Putamen (tissue), 1 donor: ENCODE results near the gene THAP11.
"Not testable (repeated sequence)": the region's sequence is repeated elsewhere in the genome, so short reads cannot be mapped to it uniquely, and the experiment has no call there.

Experiments used
- DNase-seq: peaks from one replicate; pipeline ENCODE4 v3.0.0-alpha.2; 2016; ENCODE audit warnings: low spot score

The THAP11 gene

DNA sequence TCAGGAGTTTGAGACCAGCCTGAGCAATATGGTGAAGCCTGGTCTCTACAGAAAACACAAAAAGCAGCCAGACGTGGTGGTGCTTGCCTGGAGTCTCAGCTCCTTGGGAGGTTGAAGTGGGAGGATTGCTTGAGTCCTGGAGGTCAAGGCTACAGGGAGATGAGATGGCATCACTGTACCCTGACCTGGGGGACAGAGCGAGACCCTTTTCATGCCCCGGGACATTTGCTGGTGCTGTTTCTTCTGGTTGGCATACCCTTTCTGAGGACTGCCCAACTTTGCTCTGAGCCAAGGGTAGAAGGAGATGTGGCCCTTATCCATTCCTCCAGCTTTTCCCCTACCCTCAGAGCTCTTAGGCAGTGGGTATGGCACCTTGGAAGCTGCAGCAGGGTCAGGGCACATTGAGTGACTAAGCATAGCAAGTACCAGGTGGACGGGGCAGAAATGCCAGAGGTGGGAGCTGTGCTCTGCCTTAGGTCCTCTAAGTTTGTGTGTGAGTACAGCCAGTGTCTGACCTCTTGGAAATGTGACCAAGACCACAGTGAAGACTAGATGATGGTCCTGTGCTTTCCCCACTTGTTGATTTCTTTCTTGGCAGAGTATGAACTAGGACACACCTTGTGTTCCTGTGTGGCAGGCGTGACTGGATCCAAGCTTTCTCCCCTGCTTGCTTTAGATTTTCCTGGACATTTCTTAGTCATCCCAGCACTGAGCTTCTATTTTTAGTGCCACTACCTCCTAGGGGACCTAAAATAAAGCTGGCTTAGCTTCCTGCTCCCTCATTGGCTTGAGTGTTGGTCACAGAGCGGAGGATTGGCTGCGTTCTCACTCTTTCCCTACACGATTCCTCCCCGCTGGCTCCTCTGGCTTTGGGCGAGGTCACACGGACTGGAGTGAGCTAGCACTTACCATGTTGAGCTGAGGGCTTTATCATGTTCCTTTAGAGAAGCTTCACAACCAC is 20.8 kb downstream of the THAP11 start:
- no peak for DNase-seq

DNA sequence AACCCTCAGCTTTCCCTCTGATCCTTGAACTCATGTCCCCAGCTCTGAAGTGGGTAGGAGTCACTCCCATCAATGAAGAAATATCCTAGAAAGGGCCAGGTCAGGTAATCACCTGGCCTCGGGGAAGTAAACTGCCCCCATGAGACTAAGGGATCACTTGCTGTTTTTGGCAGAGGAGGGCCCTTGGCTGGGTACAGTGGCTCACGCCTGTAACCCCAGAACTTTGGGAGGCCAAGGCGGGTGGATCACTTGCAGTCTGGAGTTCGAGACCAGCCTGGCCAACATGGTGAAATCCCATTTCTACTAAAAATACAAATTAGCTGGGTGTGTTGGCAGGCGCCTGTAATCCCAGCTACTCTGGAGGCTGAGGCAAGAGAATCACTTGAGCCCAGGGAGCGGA is 21.9 kb downstream of the THAP11 start:
- not testable (repeated sequence) for DNase-seq

DNA sequence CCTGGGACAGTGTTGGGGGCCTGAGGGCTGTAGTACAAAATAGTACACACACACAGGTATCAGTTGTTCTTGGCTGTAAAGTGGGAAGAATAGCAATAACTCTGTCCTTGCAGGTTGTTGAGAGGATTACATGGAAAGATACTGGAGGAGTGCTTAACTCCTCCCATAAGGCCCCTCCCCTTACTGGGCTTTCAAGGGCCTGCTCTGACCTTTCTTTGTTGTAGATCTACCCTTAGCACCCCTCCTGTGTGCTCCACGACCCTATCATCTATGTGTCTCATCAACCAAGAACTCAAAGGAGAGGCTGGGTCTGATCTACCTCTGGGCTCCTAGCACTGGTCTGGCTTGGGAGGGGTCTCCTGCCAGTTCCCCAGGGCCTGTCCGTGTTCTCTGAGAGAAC is 22.5 kb downstream of the THAP11 start:
- DNase-seq, result no peak

DNA sequence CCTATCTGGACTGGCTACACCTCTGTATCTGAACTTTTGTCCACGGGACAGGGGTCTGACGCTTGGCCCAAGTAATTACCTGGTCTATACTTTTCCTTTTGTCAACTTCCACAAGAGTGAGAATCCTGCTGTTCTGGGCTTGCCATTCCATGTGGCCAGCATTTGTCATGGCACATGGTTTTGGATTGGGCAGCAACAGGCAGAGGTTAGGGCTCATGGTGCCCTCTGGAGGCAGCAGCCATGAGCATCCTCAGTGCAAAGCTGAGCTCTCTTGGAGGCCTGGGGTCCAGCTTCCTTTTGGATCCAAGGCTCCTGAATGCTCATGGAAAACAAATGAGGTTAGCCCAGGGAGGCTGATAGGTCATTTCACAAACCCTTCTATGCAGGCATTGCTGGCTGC is 23.2 kb downstream of the THAP11 start:
- no peak for DNase-seq

DNA sequence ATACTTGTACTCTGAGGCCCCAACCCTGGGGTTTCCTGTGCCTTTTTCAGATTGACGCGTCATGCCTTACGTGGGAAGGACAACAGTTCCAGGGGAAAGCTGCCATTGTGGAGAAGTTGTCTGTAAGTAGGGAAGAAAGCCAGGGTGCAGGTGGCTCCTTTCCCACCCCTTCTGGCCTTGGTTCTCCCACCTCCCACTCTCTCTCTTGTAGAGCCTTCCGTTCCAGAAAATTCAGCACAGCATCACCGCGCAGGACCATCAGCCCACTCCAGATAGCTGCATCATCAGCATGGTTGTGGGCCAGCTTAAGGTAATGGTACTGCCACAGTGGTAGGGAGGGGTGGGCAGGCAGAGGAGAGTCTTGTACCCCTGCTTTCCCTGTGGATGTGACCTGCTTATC is 26.2 kb downstream of the THAP11 start:
- no peak for DNase-seq

DNA sequence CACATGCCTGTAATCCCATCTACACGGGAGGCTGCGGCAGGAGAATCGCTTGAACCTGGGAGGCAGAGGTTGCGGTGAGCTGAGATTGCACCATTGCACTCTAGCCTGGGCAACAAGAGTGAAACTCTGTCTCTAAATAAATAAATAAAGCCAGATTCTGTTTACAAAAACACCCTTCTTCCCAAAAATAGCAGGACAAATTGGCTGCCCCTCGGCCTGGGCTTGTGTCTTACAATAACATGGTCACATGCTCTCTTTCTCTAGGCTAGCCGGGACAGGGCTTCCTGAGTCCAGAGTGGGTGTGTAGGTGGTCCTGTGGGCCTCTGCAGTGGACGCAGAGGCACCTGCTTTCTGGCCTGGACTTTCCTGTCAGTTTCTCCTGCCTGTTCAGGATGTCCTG is 27.5 kb downstream of the THAP11 start:
- DNase-seq, result no peak

DNA sequence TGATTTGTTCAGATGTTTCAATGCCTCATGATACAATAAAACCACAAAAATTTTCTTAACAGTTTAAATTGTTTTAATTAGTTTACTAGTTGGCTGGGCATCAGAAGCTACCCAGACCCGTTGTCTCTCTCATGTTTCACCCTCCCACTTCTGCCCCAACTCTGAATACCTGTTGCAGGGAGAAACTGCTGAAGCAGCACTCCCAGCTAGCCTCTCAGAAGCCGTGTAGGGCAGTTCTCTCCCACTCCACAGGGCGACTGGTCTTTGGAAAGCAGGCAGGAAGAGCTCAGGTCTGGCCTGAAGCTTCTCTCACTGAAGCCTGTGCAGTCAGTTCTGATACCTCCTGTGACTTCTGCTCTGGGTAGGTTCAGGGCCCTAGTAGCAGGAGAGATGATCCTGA is 29.1 kb downstream of the THAP11 start:
- DNase-seq, result no peak

DNA sequence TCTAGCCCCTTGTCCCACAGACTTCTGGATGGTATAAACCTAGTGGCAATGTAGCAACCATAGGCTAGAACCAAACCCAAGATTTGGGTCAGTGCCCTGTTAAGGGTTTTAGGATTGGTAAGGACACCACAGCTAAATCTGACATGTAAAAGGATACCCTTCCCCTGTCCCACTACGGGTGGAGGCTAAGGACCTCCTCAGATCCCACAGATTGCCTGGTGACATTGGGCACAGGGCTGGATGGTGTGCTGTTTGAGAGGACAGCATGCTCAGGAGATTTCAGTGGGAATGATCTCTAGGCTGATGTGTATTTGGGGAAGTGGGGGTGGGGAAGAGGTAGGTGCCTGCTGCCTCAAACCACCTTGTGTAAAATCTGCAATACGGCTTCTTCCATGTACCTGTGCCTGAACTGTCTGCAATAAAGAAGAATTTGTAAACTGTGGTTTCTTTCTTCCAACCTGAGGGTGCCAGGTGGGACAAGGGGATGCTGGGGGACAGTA is 30.1 kb downstream of the THAP11 start:
- DNase-seq, result no peak

DNA sequence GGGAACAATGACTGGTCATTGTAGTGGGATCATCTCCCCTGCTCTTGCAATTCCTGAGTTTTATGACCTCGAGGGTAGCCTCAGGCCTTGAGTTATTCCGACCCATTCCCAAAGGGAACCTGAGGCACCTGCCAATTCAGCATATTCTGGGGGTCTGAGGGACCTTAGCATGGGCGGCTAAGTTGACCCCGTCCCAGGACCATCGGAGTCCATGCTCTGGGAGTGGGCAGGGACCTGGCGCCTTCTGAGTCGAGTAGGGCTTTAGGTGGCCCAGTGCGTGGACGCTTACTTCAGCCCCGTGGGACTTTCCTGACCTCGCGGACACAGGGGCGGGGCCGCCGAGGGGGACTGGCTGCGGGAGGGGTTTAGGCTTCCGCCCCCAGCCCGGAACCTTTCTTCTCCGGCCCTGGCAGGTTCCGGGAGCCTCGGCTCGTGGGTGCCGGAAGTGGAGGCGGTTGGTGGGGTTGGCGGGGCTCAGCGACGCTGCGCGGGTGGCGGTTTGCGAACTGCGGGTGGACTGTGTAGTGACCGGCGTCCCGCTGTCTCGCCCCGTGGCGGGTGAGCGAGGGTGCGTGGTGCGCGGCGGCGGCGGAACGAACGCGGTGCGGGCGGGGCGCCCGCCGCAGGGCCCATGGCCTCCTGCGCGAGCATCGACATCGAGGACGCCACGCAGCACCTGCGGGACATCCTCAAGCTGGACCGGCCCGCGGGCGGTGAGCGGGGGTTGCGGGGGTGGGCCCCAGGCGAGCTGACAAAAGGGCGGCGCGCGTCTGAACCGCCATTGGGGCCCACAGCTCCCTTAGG is 30.7 kb downstream of the THAP11 start, which contains the start of gene EDC4:
EDC4 (plus strand) TSS at position 422 of the 804 bp plus-strand sequence; CDS start at position 632, 210 bp downstream.
- DNase-seq, result peak; percentile 80

DNA sequence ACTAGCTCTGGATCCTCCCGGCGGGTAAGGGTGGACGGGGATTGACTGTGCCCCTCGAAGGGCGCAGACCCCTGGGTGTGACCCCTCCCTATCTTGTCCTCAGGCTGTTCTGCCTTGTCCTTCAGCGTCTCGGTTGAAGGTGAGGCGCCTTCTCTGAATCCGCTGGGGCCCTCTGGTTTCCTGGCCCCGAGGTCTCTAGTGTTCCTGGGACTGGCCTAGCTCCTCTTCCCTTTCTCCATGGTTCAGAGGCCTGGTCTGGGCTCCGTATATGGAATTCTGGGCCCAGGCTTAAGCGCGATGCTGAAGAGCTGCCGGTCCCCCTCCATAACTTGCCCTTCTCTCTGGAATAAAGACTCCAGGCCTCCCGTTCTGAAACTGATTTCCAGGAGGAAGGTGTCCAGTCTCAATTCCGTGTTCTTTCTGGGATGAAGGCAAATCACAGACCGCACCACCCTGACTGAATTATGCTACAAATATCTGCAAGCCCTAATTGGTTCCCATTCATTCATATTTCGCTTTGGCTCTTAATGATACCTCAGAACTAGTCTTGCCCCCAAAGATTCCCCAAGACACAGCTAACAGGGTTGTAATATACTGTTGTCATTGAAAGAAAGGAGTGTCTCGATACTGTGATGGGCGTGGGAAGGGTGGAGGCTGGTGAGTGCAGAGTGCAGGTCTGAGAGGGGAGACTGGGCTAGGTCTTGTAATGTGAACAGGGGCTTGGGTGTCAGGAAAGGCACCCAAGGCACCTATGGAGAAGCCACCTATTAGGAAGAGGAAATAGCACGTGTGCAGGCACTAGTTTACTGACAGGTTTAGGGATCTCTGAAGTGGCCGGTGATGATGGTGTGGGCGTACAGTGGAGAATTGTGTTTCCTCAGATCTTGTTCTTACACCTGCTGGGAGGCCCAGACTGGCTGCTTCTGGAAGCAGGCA is 31.6 kb downstream of the THAP11 start:
- no peak for DNase-seq

DNA sequence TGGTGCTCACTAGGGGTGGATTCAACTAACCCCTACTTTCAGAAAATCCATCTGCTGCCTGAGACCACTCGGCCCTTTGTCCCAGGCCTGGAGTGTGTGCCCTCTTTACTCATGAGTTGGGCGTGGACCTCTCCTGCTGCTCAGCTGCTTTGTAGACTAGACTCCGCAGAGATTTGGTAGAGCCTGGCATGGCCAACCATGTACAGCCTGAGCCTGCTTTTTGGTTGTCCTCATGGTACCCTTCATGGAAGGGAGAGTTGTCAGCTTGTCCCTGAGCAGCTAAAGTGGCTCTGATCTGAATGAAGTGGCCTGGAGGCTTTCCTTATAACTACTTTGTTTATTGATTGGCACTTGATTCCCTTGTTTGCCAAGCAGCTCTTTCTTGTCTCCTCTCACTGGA is 32.3 kb downstream of the THAP11 start:
- DNase-seq, result no peak

DNA sequence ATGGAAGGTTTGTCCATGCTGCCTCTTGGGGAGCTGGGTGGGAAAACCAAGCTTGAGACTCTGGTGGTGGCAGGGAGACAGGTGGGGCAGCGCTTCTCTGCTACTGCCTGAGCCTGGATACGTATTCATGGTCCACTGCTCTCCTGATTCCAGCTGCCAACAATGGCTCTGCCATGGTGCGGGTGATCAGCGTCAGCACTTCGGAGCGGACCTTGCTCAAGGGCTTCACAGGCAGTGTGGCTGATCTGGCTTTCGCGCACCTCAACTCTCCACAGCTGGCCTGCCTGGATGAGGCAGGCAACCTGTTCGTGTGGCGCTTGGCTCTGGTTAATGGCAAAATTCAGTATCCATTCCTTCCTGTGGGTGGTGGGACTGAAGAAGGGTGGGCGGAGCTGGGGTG is 34.9 kb downstream of the THAP11 start:
- DNase-seq, result no peak

DNA sequence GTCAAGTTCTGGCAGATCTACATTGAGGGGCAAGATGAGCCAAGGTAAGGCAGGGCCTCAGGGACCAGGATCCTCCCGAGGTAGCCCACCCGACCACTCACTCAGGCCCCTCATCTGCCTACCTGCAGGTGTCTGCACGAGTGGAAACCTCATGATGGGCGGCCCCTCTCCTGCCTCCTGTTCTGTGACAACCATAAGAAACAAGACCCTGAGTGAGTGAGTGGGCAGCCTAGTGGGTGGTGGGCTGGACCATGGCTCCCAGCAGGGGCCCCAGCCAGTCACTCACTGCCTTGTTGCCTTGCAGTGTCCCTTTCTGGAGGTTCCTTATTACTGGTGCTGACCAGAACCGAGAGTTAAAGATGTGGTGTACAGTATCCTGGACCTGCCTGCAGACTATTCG is 36.1 kb downstream of the THAP11 start:
- no peak for DNase-seq

DNA sequence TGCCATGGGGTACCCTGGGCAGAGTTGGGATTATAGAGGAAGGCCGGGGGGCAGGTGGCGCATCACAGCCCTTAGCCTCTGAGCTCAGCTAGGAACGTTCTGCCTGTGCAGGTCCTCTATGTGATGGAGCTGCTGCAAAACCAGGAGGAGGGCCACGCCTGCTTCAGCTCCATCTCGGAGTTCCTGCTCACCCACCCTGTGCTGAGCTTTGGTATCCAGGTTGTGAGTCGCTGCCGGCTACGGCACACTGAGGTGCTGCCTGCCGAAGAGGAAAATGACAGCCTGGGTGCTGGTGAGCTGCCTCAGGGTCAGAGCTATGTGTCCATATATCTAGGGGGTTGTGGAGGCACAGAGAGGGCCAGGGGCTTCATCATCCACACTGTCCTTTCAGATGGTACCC is 36.7 kb downstream of the THAP11 start:
- DNase-seq, result no peak

DNA sequence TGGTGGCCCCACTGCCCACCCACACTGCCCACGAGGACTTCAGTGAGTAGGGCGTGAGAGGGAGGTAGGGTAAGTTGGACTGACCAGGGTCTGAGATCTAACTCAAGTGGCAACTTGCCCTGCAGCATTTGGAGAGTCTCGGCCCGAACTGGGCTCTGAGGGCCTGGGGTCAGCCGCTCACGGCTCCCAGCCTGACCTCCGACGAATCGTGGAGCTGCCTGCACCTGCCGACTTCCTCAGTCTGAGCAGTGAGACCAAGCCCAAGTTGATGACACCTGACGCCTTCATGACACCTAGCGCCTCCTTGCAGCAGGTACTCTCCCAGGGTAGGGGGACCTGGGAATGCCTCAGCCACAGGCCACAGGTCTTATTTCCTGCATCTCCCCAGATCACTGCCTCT is 37.3 kb downstream of the THAP11 start:
- DNase-seq, result no peak

DNA sequence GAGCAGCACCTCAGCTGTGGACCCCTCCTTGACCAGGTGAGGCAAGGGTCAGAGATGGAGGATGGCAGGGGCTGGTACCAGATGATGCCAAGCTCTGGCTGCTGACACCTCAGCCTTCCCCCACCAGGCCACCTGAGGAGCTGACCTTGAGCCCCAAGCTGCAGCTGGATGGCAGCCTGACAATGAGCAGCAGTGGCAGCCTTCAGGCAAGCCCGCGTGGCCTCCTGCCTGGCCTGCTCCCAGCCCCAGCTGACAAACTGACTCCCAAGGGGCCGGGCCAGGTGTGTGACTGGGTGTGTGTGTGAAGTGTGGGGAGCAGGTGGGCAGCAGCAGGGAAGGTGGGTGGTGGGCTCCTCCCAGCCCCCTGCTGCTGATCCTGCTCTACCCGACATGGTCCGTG is 37.8 kb downstream of the THAP11 start:
- DNase-seq, result no peak

DNA sequence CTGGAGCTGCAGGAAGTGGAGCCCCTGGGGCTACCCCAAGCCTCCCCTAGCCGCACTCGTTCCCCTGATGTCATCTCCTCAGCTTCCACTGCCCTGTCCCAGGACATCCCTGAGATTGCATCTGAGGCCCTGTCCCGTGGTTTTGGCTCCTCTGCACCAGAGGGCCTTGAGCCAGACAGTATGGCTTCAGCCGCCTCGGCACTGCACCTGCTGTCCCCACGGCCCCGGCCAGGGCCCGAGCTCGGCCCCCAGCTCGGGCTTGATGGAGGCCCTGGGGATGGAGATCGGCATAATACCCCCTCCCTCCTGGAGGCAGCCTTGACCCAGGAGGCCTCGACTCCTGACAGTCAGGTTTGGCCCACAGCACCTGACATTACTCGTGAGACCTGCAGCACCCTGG is 38.5 kb downstream of the THAP11 start:
- no peak for DNase-seq

DNA sequence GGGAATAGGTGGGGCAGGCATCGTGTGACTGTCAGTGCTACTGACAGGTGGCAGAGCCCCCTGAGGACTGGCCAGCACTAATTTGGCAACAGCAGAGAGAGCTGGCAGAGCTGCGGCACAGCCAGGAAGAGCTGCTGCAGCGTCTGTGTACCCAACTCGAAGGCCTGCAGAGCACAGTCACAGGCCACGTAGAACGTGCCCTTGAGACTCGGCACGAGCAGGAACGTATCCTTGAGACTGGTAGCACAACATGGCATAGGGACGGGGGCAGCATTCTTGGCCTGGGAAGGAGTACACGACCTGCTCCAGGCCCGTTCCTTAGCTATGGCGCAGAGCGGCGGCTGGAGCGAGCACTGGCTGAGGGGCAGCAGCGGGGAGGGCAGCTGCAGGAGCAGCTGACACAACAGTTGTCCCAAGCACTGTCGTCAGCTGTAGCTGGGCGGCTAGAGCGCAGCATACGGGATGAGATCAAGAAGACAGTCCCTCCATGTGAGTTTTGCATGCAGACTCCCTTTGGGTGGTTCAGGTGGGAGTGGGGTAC is 39.6 kb downstream of the THAP11 start:
- peak; percentile 73 for DNase-seq

DNA sequence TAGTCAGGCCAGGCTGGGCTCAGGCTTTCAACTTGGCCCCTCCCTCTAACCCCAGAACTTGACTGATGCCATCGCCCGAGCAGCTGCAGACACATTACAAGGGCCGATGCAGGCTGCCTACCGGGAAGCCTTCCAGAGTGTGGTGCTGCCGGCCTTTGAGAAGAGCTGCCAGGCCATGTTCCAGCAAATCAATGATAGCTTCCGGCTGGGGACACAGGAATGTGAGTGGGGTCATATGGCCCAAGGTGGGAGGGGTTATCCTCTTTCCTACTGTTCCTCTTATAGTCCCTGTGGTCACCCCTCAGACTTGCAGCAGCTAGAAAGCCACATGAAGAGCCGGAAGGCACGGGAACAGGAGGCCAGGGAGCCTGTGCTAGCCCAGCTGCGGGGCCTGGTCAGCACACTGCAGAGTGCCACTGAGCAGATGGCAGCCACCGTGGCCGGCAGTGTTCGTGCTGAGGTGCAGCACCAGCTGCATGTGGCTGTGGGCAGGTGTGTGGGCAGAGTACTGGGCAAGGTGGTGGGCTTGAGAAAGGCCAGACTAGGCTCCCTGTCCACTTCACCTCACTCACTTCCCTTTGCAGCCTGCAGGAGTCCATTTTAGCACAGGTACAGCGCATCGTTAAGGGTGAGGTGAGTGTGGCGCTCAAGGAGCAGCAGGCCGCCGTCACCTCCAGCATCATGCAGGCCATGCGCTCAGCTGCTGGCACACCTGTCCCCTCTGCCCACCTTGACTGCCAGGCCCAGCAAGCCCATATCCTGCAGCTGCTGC is 40.4 kb downstream of the THAP11 start:
- peak; percentile 93 for DNase-seq

DNA sequence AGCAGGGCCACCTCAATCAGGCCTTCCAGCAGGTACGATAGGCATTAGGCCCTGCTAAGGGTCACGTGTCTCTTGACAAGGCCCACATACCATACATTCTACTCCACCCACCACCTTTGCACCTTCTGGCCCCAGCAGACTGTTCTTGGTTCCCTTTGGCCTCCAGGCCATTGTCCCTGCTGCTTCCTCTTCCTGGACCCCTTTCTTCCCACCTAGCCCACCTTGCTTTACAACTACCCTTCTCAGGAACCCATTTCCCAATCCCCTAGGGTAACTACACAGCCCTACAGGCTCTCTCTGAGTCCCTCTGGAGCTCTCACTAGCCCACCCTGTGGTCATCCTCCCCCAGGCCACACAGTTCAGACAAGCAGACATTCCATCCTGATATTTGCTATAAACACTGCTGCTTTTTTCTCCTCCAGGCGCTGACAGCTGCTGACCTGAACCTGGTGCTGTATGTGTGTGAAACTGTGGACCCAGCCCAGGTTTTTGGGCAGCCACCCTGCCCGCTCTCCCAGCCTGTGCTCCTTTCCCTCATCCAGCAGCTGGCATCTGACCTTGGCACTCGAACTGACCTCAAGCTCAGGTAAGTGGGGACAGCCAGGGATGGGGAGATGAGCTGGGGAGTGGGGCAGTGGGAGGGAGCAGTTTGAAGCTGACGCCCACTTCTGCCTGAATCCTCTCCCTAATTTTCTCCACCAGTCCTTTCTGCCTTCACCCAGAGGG is 41.2 kb downstream of the THAP11 start:
- no peak for DNase-seq
